ENCODE data around the gene TAF1D.

TAF1D gene

GRCh38 chr11:93720522-93720921 is 20.8 kb downstream of the TAF1D start:
- no peak for DNase-seq (ENCODE audit: low read depth)

- no peak for DNase-seq (ENCODE audit: low read depth)
These were observed 22.0 kb downstream of the TAF1D start for GRCh38 chr11:93719310-93719709.

- no peak for DNase-seq (ENCODE audit: low read depth)
These were observed 23.2 kb downstream of the TAF1D start for GRCh38 chr11:93718057-93718563.

- DNase-seq (ENCODE audit: low read depth), result no peak
These were observed 23.8 kb downstream of the TAF1D start for GRCh38 chr11:93717501-93717900.

GRCh38 chr11:93715797-93716396 is 25.4 kb downstream of the TAF1D start:
- DNase-seq (ENCODE audit: low read depth), result no peak

GRCh38 chr11:93712678-93713077 is 28.6 kb downstream of the TAF1D start:
- no peak for DNase-seq (ENCODE audit: low read depth)

GRCh38 chr11:93710239-93710638 is 31.1 kb downstream of the TAF1D start:
- DNase-seq (ENCODE audit: low read depth), result no peak

- DNase-seq (ENCODE audit: low read depth), result no peak
These were observed 37.1 kb downstream of the TAF1D start for GRCh38 chr11:93704237-93704636.

GRCh38 chr11:93700830-93701229 is 40.5 kb downstream of the TAF1D start:
- no peak for DNase-seq (ENCODE audit: low read depth)

- no peak for DNase-seq (ENCODE audit: low read depth)
These were observed 43.7 kb downstream of the TAF1D start for GRCh38 chr11:93697611-93698010.

- no peak for DNase-seq (ENCODE audit: low read depth)
These were observed 46.7 kb downstream of the TAF1D start for GRCh38 chr11:93694557-93694956.

GRCh38 chr11:93694109-93694508 is 47.2 kb downstream of the TAF1D start:
- DNase-seq (ENCODE audit: low read depth), result no peak

GRCh38 chr11:93689240-93689639 is 52.1 kb downstream of the TAF1D start:
- no peak for DNase-seq (ENCODE audit: low read depth)

GRCh38 chr11:93686812-93687211 is 54.5 kb downstream of the TAF1D start:
- no peak for DNase-seq (ENCODE audit: low read depth)

GRCh38 chr11:93686226-93686625 is 55.1 kb downstream of the TAF1D start:
- DNase-seq (ENCODE audit: low read depth), result no peak
